Neural cell (in vitro differentiated cells): ENCODE measurements around the gene ARID1B. TPM values are rescaled to one million over a fixed set of nuclear protein-coding genes. Genes with fewer than 3 reads are reported as not detected.

Experiments used
- H2AFZ ChIP-seq: fragments of 200-600, 300-800 bp; sonication (generic), shearing (Covaris generic); 2 replicates; pipeline ENCODE4 v1.6.0; 2014; ENCODE audit warnings: low read depth, mild to moderate bottlenecking, antibody characterized with exemption, low read length, moderate library complexity
- H3F3A ChIP-seq: fragments of 200-600 bp; shearing (Covaris generic); 2 replicates; pipeline ENCODE4 v1.6.1; 2016; ENCODE audit warnings: mild to moderate bottlenecking, moderate library complexity, mixed read lengths, antibody characterized with exemption, low read length; ENCODE audit not compliant: insufficient read depth, poor library complexity, severe bottlenecking
- H3K27ac ChIP-seq: fragments of 200-600, 300-800 bp; sonication (generic), shearing (Covaris generic); 2 replicates; pipeline ENCODE4 v1.5.1; 2014; ENCODE audit warnings: mild to moderate bottlenecking, low read length, moderate library complexity
- H3K27me3 ChIP-seq: fragments of 300-800, 200-600 bp; sonication (generic), shearing (Covaris generic); 2 replicates; pipeline ENCODE4 v1.6.0; 2014; ENCODE audit warnings: mild to moderate bottlenecking, low read depth, low read length, moderate library complexity; ENCODE audit not compliant: insufficient read depth
- H3K36me3 ChIP-seq: fragments of 300-800, 200-600 bp; sonication (generic), shearing (Covaris generic); 2 replicates; pipeline ENCODE4 v1.5.1; 2014; ENCODE audit warnings: mild to moderate bottlenecking, antibody characterized with exemption, low read length, moderate library complexity; ENCODE audit not compliant: insufficient read depth
- H3K4me2 ChIP-seq: fragments of 300-800, 200-600 bp; sonication (generic), shearing (Covaris generic); 2 replicates; pipeline ENCODE4 v1.6.0; 2014; ENCODE audit warnings: mild to moderate bottlenecking, low read length
- H3K4me3 ChIP-seq: fragments of 300-800, 200-600 bp; sonication (generic), shearing (Covaris generic); 2 replicates; pipeline ENCODE4 v1.5.1; 2014; ENCODE audit warnings: mild to moderate bottlenecking, low read length, moderate library complexity
- H3K79me2 ChIP-seq: fragments of 200-600 bp; shearing (Covaris generic); replicated peaks from 2 replicates; pipeline ENCODE4 v1.6.0; 2014; ENCODE audit warnings: mild to moderate bottlenecking, low read length, moderate library complexity; ENCODE audit not compliant: insufficient read depth
- H3K9ac ChIP-seq: fragments of 300-800, 200-600 bp; sonication (generic), shearing (Covaris generic); 2 replicates; pipeline ENCODE4 v1.6.1; 2016; ENCODE audit warnings: mild to moderate bottlenecking, low read length, mixed read lengths
- H3K9me2 ChIP-seq: fragments of 200-600 bp; shearing (Covaris generic); 2 replicates; pipeline ENCODE4 v1.6.1; 2016; ENCODE audit warnings: mild to moderate bottlenecking, low read length, mixed read lengths; ENCODE audit not compliant: insufficient read depth
- H3K9me3 ChIP-seq: fragments of 200-600, 300-800 bp; sonication (generic), shearing (Covaris generic); 2 replicates; pipeline ENCODE4 v1.6.1; 2016; ENCODE audit warnings: mild to moderate bottlenecking, mixed run types, low read length, moderate library complexity, mixed read lengths
- H4K20me1 ChIP-seq: fragments of 200-600 bp; shearing (Covaris generic); 2 replicates; pipeline ENCODE4 v1.6.1; 2016; ENCODE audit warnings: mild to moderate bottlenecking, mixed run types; ENCODE audit not compliant: insufficient read depth
- CTCF ChIP-seq: fragments of 450-650 bp; IDR thresholded peaks from 2 replicates; pipeline ENCODE4 v1.5.1; 2014; ENCODE audit warnings: antibody characterized with exemption, mild to moderate bottlenecking, moderate library complexity; ENCODE audit not compliant: poor library complexity, severe bottlenecking
- EP300 ChIP-seq: fragments of 450-650 bp; conservative IDR thresholded peaks from 2 replicates; pipeline ENCODE4 v1.6.1; 2014; ENCODE audit warnings: antibody characterized with exemption, mild to moderate bottlenecking, moderate library complexity; ENCODE audit not compliant: poor library complexity, severe bottlenecking
- EZH2 ChIP-seq: fragments of 200-600, 300-800 bp; shearing (Covaris generic), sonication (generic); IDR thresholded peaks from 2 replicates; pipeline ENCODE4 v1.6.1; 2014; ENCODE audit warnings: antibody characterized with exemption, low read length, borderline replicate concordance, mild to moderate bottlenecking; ENCODE audit not compliant: insufficient read depth, poor library complexity, severe bottlenecking
- MXI1 ChIP-seq: fragments of 450-650 bp; conservative IDR thresholded peaks from 2 replicates; pipeline ENCODE4 v1.6.1; 2014; ENCODE audit warnings: antibody characterized with exemption, mild to moderate bottlenecking; ENCODE audit not compliant: poor library complexity, severe bottlenecking
- POLR2AphosphoS5 ChIP-seq: IDR thresholded peaks from 2 replicates; pipeline ENCODE4 v1.6.1; 2012
- RAD21 ChIP-seq: fragments of 450-650 bp; conservative IDR thresholded peaks from 2 replicates; pipeline ENCODE4 v1.6.1; 2014; ENCODE audit warnings: antibody characterized with exemption, mild to moderate bottlenecking, moderate library complexity
- SMC3 ChIP-seq: fragments of 450-650 bp; conservative IDR thresholded peaks from 2 replicates; pipeline ENCODE4 v1.6.1; 2014; ENCODE audit warnings: antibody characterized with exemption, mild to moderate bottlenecking, moderate library complexity; ENCODE audit not compliant: poor library complexity
- TAF1 ChIP-seq: IDR thresholded peaks from 2 replicates; pipeline ENCODE4 v1.6.1; 2012; ENCODE audit warnings: low read depth
- polyA plus RNA-seq: library from polyadenylated mRNA; depleted of rRNA; stranded (reverse); fragments of >200 nt; gene quantifications from 2 replicates; pipeline ENCODE4 v1.2.3, GENCODE V29; 2014
- TF ChIP-seq, protein P1 (sequence below): IDR thresholded peaks from 2 replicates; pipeline ENCODE4 v1.6.1; 2012; ENCODE audit warnings: borderline replicate concordance

ARID1B gene
- polyA plus RNA-seq, 1 donor from 2014 or later = 35.0 TPM

DNA sequence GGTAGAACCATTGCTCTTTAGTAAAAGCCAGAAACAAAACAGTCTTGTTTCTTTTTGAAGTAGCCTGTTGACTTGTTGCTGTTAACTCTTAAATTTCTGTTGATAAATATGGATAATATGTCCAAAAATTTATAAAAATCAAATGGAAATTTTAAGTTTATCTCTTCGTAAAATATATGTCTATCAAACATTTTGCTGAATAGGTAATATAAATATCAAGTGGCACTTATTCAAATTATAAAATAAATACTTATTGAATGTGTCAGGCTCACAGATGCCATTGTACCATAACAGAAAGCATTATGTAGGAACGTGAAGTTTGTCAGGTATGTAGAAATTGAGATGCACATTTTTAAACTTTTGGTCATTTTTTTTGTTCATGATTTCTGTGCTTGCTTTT, 216.5 kb downstream of the ARID1B start:
- H3K9me3 ChIP-seq = no peaks in the 10 kb centered on the region
- H3K36me3 ChIP-seq = no peaks in the 10 kb centered on the region
- no peak overlapping the region for H3K9ac ChIP-seq
- H3K4me3 ChIP-seq = no peak overlapping the region
- H3K27ac ChIP-seq = no peak overlapping the region
- no peaks in the 10 kb centered on the region for H3F3A ChIP-seq
- no peaks in the 10 kb centered on the region for H3K9me2 ChIP-seq
- no peak overlapping the region for H3K4me2 ChIP-seq
- no peak overlapping the region for H2AFZ ChIP-seq
- peaks cover 23% of the 10 kb centered on the region for H3K79me2 ChIP-seq
- no peaks in the 10 kb centered on the region for H4K20me1 ChIP-seq
- TF ChIP-seq EP300 = no peak
- no peak for TF ChIP-seq SMC3
- no peak for TF ChIP-seq EZH2
- no peak for TF ChIP-seq CTCF
- no peak for TF ChIP-seq POLR2AphosphoS5
- no peak for TF ChIP-seq MXI1
- TF ChIP-seq, protein P1, sequence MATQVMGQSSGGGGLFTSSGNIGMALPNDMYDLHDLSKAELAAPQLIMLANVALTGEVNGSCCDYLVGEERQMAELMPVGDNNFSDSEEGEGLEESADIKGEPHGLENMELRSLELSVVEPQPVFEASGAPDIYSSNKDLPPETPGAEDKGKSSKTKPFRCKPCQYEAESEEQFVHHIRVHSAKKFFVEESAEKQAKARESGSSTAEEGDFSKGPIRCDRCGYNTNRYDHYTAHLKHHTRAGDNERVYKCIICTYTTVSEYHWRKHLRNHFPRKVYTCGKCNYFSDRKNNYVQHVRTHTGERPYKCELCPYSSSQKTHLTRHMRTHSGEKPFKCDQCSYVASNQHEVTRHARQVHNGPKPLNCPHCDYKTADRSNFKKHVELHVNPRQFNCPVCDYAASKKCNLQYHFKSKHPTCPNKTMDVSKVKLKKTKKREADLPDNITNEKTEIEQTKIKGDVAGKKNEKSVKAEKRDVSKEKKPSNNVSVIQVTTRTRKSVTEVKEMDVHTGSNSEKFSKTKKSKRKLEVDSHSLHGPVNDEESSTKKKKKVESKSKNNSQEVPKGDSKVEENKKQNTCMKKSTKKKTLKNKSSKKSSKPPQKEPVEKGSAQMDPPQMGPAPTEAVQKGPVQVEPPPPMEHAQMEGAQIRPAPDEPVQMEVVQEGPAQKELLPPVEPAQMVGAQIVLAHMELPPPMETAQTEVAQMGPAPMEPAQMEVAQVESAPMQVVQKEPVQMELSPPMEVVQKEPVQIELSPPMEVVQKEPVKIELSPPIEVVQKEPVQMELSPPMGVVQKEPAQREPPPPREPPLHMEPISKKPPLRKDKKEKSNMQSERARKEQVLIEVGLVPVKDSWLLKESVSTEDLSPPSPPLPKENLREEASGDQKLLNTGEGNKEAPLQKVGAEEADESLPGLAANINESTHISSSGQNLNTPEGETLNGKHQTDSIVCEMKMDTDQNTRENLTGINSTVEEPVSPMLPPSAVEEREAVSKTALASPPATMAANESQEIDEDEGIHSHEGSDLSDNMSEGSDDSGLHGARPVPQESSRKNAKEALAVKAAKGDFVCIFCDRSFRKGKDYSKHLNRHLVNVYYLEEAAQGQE = no peak
- no peak for TF ChIP-seq TAF1
- no peak for TF ChIP-seq RAD21
- H3K27me3 ChIP-seq = no peaks in the 10 kb centered on the region

DNA sequence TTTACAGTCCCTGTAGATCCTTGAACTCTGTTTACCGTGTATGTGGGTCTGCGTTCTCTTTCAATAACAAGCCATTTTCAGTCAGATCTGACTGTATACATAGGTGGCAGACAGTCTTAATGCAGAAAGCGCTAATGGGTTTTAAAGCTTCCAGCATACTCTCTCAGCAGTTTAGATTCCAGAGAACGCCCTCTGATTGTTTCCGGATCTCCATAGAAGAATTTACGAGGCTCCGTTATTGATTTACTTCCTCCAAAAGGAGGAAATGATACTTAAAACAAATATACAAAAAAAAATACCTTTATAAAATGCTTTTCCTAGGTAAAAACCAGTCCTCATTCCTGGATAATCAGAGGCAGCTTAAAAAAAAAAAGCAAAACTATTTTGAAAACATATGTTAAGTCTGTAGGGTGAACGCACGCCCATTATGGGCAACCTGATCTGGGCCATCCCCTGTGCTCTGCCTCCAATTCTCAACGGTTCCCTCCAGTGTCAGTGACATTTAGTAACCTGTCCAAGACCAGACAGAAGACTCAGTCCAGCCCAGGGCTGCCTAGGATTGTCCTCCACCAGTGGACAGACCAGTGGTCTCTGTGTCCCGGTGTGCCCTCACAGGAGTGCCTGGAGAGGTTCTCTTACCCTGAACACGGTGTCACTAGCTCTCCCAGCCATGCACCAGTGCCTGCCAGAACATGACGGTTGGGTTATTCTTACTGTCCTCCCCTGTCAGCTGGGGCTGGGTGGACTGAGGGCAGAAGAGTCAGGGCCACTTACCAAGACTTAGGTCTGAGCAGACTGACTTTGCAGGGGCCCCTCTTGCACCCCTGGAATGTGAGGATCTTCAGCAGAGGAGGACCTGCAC, 217.3 kb downstream of the ARID1B start:
- no peaks in the 10 kb centered on the region for H4K20me1 ChIP-seq
- no peak for TF ChIP-seq POLR2AphosphoS5
- no peak for TF ChIP-seq RAD21
- no peak for TF ChIP-seq TAF1
- TF ChIP-seq, protein P1 = no peak
- no peak for TF ChIP-seq SMC3
- no peak for TF ChIP-seq EP300
- no peak for TF ChIP-seq EZH2
- no peak for TF ChIP-seq MXI1
- no peak for TF ChIP-seq CTCF
- no peak overlapping the region for H3K27ac ChIP-seq
- H3K9me3 ChIP-seq = no peaks in the 10 kb centered on the region
- peaks cover 26% of the 10 kb centered on the region for H3K79me2 ChIP-seq
- no peak overlapping the region for H3K4me3 ChIP-seq
- H3K36me3 ChIP-seq = no peaks in the 10 kb centered on the region
- no peaks in the 10 kb centered on the region for H3F3A ChIP-seq
- no peaks in the 10 kb centered on the region for H3K9me2 ChIP-seq
- H3K27me3 ChIP-seq = no peaks in the 10 kb centered on the region
- no peak overlapping the region for H3K9ac ChIP-seq
- no peak overlapping the region for H3K4me2 ChIP-seq
- H2AFZ ChIP-seq = no peak overlapping the region
